Stimulated activated CD4-positive, alpha-beta T cell treated with anti-CD3 and anti-CD28 coated beads, Interleukin-12 subunit alpha, Interleukin-12 subunit beta, amount 100 ng/mL, for 4 hours (primary cell): ENCODE data around the gene ADH1C.
"Not testable (repeated sequence)": the region's sequence is repeated elsewhere in the genome, so short reads cannot be mapped to it uniquely, and the experiment has no call there.

Experiments used
- DNase-seq: peaks from one replicate; pipeline ENCODE4 v3.0.0-alpha.2; 2020

ADH1C gene

DNA sequence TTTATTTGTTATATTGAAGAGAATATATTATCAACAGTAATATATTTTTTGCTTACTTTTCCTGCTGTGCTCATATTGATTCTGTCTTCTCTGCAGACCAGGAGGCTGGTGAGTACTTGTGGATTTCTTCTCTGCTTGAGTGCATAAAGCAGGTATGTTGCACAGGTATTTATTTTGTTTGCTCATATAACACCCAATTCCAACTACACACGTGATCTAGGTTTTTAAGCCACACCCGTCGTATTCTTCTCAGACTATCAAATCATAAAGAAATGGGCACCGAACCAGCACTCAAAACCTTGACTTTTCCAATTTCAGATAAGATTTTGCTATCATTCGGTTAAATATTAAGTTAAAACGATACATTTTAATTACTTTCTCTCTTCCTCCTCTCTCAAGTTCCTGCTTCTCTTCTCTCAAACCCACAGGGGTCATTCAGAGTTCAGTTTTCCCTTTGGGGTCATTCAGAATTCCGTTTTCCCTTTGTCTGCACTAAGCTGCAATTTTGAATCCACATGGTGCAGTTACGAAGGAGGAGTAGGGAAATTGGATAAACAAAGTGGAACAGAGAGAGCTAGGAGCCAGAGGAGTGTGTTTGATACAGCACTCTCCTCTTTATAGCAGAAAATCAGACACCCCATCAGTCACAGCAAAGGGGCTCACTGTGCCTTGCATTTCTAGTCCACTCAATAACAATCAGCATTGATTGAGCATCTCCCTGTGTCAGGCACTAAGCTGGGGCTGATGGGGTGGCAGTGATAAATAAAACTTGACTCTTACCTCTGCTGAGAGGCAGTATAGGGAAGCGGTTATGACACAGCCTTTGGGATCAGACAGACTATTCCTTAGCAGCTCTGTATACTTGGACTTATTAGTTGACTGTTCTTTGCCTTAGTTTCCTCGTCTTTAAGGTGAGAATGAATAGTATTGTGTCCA is at the start of gene ADH1C:
Gene ADH1C (minus strand): TSS at position 145 of the 936 bp plus-strand sequence. CDS start 71 bp downstream, at position 74.
- DNase-seq: no peak

DNA sequence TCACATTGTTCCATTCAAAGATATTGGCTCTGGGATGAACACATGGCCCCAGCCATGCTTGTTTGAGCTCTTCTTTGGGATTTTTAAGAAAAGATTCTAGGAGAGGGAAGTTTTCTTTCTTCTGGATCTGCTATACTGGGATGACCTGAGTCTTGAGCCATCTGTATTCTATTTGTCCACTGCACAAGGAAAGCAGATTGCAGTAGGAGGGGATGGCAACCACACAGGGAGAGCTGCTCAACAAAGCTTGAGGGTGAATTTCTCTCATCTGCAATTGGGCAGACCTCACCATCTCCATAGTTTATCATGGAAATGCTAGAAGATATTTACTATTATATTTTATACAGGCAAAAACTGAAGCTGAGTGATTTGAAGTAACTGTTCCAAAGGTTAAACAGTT is 48.3 kb upstream of the ADH1C start:
- no peak for DNase-seq

DNA sequence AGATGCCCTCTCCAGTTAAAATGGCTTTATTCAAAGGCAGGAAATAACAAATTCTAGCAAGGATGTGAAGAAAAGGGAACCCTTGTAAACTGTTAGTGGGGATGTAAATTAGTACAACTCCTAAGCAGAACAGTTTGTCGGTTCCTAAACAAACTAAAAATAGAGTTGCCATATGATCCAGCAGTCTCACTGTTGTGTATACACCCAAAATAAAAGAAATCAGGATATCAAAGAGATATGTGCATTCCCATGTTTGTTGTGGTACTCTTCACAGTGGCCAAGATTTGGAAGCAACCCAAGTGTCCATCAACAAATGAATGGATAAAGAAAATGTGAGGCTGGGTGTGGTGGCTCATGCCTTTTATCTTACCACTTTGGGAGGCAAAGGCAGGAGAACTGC is 46.5 kb upstream of the ADH1C start:
- DNase-seq: no peak

GRCh38 chr4:99395595-99396364 is 43.2 kb upstream of the ADH1C start:
- no peak for DNase-seq

- no peak for DNase-seq
These were observed 42.4 kb upstream of the ADH1C start for GRCh38 chr4:99394896-99395295.

- no peak for DNase-seq
These were observed 37.5 kb upstream of the ADH1C start for GRCh38 chr4:99390055-99390454.

DNA sequence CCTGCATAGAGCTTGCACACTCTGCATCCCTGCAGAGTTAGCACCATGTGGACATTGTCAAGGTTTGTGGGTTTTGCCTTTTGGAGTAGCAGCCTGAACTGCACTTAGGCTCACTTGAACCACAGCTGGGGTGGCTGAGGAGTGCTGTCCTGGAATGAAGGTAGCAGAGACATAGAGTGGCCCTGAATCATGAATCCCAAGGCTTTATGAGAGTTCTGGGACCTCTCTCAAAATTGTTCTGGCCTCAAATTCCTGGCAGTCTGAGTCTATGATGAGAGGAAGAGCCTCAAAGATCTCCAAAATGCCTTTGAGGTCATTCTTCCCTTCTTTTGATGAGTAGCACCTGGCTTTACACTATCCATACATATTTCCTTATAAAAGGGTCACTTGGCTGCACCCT is 37.1 kb upstream of the ADH1C start:
- no peak for DNase-seq

- no peak for DNase-seq
These were observed 31.4 kb upstream of the ADH1C start for GRCh38 chr4:99383833-99384392.

- DNase-seq: no peak
These were observed 30.9 kb upstream of the ADH1C start for GRCh38 chr4:99383399-99383798.

DNA sequence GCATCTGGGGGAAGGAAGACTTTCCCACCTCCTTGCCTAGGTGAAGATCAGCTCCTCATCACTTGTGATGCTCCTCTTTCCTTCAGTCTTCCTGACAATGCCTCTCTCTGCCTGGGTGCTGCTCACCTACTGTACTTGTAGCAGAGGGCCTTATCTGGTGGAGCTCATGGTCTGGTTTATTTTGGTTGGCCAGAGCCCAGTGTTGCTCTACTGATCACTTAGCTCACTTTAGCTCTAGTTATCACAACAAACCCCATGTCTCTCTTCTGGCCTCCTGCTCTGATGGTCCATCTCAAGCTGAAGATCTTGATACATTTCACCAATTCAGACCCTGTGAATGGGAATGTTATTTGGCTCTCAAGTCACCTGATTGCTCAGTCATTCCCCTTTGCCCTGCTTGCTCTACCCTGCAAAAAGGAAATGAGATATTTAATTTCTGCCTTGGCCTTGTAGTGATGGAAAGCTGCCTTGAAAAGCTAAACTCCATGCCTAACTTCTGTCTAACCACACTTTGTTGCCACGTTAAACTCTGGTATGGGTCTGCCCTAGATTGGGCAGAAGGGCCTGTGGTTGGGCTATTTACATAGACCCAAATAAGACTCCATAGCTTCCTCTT is 30.3 kb upstream of the ADH1C start:
- DNase-seq: no peak

- no peak for DNase-seq
These were observed 29.1 kb upstream of the ADH1C start for GRCh38 chr4:99381588-99382175.

GRCh38 chr4:99379571-99379970 is 27.0 kb upstream of the ADH1C start:
- no peak for DNase-seq

DNA sequence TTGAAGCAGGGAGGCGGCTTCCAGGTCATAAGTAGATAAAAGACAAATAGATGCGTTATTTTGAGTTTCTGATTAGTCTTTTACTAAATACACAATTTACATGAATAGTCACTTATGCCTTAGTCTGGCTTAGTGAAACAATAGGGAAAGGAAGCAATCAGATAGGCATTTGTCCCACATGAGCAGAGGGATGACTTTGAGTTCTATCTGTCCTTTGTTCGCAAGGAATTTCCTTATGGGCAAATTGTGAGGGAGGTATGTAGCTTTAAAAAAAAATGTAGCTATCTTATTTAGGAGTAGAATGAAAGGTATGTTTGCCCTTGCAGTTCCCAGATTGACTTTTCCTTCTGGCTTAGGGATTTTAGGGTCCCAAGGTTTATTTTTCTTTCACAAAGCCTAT is 26.3 kb upstream of the ADH1C start:
- no peak for DNase-seq

- not testable (repeated sequence) for DNase-seq
These were observed 24.8 kb upstream of the ADH1C start for GRCh38 chr4:99377341-99377740.

GRCh38 chr4:99372464-99372863 is 19.9 kb upstream of the ADH1C start:
- DNase-seq: not testable (repeated sequence)

DNA sequence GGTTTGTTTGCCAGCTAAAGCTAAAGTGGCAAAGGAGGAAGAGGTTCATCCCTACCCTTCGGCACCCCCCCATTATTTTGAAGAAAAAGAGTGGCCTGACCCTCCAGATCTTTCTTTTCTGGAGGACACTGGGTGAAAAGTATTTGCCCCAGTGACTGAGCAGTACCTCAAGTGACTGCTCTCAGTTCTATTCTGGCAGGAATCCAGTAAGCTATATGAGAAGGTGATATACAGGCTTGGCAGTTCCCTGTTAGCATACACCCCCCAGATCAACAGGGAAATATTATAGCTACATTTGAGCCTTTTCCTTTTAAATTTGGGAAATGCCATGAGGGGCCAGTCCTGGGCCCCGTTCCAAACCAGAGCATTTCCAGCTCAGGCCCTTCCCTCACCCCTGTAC is 15.3 kb upstream of the ADH1C start:
- DNase-seq: not testable (repeated sequence)

- no peak for DNase-seq
These were observed 13.9 kb upstream of the ADH1C start for GRCh38 chr4:99366491-99366890.

DNA sequence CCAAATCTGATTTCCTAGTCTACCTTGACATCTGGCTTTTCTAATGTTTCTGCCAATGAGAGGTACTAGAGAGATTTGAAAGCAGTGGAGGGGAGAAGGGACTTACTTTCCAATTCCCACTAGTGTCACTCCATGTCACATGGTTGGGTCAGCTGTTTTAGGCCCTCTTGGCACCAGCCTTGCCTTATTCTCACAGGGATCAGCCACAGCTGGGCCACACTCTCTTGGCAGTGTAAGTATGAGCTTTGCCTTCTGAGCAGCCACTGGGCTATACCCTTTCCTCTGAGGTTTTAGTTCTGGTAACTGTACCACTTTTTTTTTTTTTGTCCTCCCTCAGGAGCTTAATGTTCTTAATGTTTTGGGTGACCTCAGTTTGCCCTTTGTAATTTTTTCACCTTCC is 10.2 kb upstream of the ADH1C start:
- DNase-seq: no peak

GRCh38 chr4:99361899-99362275 is 9.3 kb upstream of the ADH1C start:
- no peak for DNase-seq

DNA sequence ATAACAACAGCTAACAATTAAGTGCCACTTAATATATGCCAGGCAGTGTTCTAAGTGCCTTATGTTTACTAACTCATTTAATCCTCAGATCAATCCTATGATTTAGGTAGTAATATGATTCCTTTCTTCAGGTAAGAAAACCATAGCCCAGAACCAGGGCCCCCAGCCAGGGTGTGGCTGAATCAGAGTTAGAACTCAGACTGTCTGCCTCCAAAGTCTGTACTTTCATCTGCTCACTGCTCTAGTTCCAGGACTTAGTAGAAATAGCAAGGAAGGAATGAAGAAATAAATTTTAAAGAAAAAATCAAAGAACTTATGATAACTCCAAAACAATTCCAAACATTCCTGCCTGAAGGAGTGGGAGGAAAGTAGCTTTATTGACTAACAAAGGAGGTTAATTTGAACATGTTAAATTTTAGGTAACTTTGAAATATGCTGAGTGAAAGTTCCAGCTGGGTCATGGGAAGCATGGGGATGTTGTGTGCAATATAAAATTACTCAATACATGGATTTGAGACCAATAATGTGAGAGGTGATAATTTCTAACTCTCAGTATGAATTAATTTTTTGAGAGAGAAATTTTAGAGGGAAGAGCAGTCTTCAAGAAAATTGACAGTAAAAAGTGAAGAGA is 8.8 kb upstream of the ADH1C start:
- DNase-seq: no peak

DNA sequence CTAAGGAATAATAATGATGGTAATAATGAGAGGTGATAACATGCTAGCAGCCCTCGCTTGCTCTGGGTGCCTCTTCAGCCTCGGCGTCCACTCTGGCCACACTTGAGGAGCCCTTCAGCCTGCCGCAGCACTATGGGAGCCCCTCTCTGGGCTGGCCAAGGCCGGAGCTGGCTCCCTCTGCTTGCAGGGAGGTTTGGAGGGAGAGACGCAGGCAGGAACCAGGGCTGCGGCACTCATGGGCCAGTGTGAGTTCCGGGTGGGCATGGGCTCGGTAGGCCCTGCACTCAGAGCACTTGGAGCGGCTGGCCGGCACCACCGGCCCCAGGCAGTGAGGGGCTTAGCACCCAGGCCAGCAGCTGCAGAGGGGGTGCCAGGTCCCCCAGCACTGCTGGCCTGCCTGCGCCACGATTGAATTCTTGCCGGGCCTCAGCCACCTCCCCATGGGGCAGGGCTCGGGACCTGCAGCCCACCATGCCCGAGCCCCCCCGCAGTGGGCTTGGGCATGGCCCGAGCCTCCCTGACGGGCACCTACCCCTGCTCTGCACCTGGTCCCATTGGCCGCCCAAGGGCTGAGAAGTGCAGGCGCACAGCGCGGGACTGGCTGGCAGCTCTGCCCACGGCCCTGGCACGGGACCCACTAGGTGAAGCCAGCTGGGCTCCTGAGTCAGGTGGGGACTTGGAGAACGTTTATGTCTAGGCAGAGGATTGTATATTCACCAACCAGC is 7.1 kb upstream of the ADH1C start:
- no peak for DNase-seq

DNA sequence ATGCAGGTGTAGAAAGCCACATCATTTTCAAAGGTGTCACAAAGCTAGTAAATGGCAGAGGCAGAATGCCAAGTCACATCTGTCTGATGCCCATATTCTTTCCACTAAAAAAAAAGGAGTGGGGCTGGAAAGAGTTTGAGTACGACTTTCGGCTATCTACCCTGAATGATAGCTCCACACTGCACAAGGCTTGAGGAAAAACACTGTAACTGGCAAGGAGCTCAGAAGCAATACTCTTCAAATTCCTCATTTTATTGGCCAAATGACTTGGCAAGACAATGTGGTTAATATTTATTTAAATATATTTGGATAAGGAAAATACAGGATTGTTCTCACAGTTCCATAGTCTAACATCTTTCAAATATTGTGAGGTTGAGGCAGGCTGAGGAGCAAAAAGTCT is 5.4 kb upstream of the ADH1C start:
- DNase-seq: no peak
